SU-DHL-6 (cell line): ENCODE data around the gene ASB18.

Experiments
- EZH2phosphoT487 ChIP-seq: fragments of 200-600 bp; sonication (generic), shearing (Covaris generic); conservative IDR thresholded peaks from 2 replicates; pipeline ENCODE4 v1.6.1; 2018; ENCODE audit warnings: mild to moderate bottlenecking, antibody characterized with exemption, low read length, moderate library complexity, mixed read lengths
- TF ChIP-seq, protein P1 (sequence below): fragments of 200-600 bp; sonication (generic); IDR thresholded peaks from one replicate; pipeline ENCODE4 v1.5.1; 2017; ENCODE audit warnings: antibody characterized with exemption, mild to moderate bottlenecking, low read length, moderate library complexity; ENCODE audit not compliant: insufficient read depth, poor library complexity, severe bottlenecking

DNA sequence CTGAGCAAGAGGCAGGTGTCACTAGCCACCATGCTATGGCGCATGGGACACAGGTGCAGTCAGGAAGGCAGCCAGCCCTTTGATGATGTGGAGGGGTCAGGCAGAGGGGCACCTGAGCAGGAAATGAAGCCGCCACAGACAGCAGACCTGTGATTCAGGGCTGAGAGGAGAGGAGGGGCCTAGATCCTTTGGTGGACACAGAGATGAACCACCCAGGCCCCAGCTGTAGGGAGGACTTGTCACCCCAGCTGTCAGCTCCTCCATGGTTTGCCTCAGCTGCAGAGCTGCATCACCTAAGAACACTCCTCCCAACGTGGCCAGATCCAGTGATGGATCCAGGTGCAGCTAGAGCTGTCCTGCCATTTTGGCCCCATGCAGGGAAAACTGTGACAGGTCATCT, 11.6 kb downstream of the ASB18 start:
- TF ChIP-seq, protein P1, sequence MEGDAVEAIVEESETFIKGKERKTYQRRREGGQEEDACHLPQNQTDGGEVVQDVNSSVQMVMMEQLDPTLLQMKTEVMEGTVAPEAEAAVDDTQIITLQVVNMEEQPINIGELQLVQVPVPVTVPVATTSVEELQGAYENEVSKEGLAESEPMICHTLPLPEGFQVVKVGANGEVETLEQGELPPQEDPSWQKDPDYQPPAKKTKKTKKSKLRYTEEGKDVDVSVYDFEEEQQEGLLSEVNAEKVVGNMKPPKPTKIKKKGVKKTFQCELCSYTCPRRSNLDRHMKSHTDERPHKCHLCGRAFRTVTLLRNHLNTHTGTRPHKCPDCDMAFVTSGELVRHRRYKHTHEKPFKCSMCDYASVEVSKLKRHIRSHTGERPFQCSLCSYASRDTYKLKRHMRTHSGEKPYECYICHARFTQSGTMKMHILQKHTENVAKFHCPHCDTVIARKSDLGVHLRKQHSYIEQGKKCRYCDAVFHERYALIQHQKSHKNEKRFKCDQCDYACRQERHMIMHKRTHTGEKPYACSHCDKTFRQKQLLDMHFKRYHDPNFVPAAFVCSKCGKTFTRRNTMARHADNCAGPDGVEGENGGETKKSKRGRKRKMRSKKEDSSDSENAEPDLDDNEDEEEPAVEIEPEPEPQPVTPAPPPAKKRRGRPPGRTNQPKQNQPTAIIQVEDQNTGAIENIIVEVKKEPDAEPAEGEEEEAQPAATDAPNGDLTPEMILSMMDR = no peak
- TF ChIP-seq EZH2phosphoT487 = no peak
